Subcutaneous abdominal adipose tissue (tissue), 5 donors: Measurements from ENCODE around the gene ZBED1.

Experiments used
- H3K27ac ChIP-seq: one replicate; pipeline ENCODE4 v1.7.0; 2013; ENCODE audit warnings: low read depth, mild to moderate bottlenecking, inconsistent platforms, low read length, moderate library complexity
- H3K27me3 ChIP-seq, 5 donors: one replicate each; pipeline ENCODE4 v1.7.0; 2013; ENCODE audit warnings: low read length in 5 of 5, inconsistent platforms in 1 of 5; ENCODE audit not compliant: control insufficient read depth in 5 of 5, insufficient read depth in 4 of 5
- H3K36me3 ChIP-seq, 5 donors: one replicate each; pipeline ENCODE4 v1.7.0; 2013; ENCODE audit warnings: low read length in 5 of 5; ENCODE audit not compliant: control insufficient read depth in 5 of 5, insufficient read depth in 5 of 5
- H3K4me1 ChIP-seq, 5 donors: one replicate each; pipeline ENCODE4 v1.7.0; 2013; ENCODE audit warnings: low read length in 5 of 5, mild to moderate bottlenecking in 3 of 5, moderate library complexity in 1 of 5; ENCODE audit not compliant: control insufficient read depth in 5 of 5, insufficient read depth in 5 of 5
- H3K4me3 ChIP-seq, 5 donors: one replicate each; pipeline ENCODE4 v1.7.0; 2013; ENCODE audit warnings: low read length in 5 of 5, low read depth in 1 of 5
- H3K9ac ChIP-seq, 5 donors: one replicate each; pipeline ENCODE4 v1.7.0; 2013; ENCODE audit warnings: low read length in 5 of 5, mild to moderate bottlenecking in 4 of 5, moderate library complexity in 3 of 5
- H3K9me3 ChIP-seq, 5 donors: one replicate each; pipeline ENCODE4 v1.7.0; 2013; ENCODE audit warnings: low read length in 5 of 5; ENCODE audit not compliant: control insufficient read depth in 5 of 5
- donor health status: healthy.
- donor health status: healthy.
- donor health status: healthy.
- donor health status: healthy.
- donor health status: healthy.

ZBED1 gene

GRCh38 chrX:2500803-2501558 is at the start of gene ZBED1, which contains the start of gene DHRSX:
Gene ZBED1, minus strand, starts transcription at chrX:2500976. Its CDS starts 10,257 bp downstream, at chrX:2490719.
Gene DHRSX, minus strand, starts transcription at chrX:2500976. Its CDS starts 51 bp downstream, at chrX:2500925.
- Histone ChIP-seq H3K27ac (peak within 1 kb of the TSS; percentile 84), H3K9ac (peak within 1 kb of the TSS in 4 of 5 donors; percentile 73 to 83 (median 80)), H3K9me3 (no peaks in the 10 kb centered on the region), H3K27me3 (no peaks in the 10 kb centered on the region), H3K4me3 (peak within 1 kb of the TSS; percentile 61 to 89 (median 79)), H3K4me1 (peaks cover 6 to 41% (median 31%) of the 10 kb centered on the region in 5 donors), H3K36me3 (no peaks in the 10 kb centered on the region)

GRCh38 chrX:2549876-2550275 is 49.1 kb upstream of the ZBED1 start:
- Histone ChIP-seq H3K27me3 (peaks cover 0 to 18% (median 12%) of the 10 kb centered on the region in 5 donors), H3K27ac (no peak overlapping the region), H3K9ac (no peak overlapping the region), H3K4me3 (no peak overlapping the region), H3K4me1 (peaks cover 0 to 7% (median 0%) of the 10 kb centered on the region in 5 donors), H3K36me3 (no peaks in the 10 kb centered on the region), H3K9me3 (no peaks in the 10 kb centered on the region)

DNA sequence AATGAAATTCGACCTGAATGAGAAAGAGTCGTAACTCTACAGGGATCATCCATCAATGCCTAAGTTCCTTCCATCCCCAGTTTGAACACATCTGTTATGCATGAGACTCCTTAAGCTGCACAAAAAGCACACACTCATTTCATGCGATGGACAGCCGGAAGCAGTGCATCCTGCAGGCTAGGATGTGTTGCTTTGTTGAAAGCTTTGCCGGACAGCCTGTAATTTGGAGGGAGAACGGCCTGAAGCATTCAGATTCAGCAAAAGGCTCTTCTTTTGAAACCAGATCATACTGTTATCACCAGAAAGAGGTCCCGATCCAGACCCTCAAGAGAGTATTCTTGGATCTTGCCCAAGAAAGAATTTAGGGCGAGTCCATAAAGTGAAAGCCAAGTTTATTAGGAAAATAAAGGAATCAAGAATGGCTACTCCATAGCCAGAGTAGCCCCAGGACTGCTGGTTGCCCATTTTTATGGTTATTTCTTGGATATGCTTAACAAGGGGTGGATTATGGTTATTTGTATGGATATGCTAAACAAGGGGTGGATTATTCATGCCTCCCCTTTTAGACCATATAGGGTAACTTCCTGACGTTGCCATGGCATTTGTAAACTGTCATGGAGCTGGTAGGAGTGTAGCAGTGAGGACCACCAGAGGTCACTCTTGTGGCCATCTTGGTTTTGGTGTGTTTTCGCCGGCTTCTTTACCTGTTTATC is 48.1 kb upstream of the ZBED1 start:
- Histone ChIP-seq H3K27ac (no peak overlapping the region), H3K27me3 (peaks cover 0 to 19% (median 18%) of the 10 kb centered on the region in 5 donors), H3K36me3 (no peaks in the 10 kb centered on the region), H3K4me3 (peak overlapping the region in 1 of 5 donors; percentile 27), H3K4me1 (peaks cover 0 to 7% (median 0%) of the 10 kb centered on the region in 5 donors), H3K9me3 (no peaks in the 10 kb centered on the region), H3K9ac (no peak overlapping the region)

DNA sequence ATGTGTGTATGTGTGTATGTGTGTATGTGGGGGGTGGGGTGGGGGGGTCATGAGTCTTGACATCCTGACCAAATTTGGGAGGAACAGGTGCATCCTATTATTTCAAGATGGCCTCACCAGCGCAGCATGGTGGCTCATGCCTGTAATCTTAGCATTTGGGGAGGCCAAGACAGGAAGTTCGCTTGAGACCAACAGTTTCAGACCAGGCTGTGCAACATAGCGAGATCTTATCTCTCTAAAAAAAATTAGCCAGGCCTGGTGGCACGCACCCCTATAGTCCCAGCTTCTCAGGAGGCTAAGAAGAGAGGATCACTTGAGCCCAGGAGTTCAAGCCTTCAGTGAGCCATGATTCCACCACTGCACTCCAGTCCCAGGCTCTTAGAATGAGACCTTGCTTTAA is 47.0 kb upstream of the ZBED1 start:
- Histone ChIP-seq H3K9me3 (no peaks in the 10 kb centered on the region), H3K4me1 (peaks cover 0 to 4% (median 0%) of the 10 kb centered on the region in 5 donors), H3K36me3 (no peaks in the 10 kb centered on the region), H3K27ac (no peak overlapping the region), H3K4me3 (no peak overlapping the region), H3K27me3 (peaks cover 0 to 21% (median 16%) of the 10 kb centered on the region in 5 donors), H3K9ac (no peak overlapping the region)

DNA sequence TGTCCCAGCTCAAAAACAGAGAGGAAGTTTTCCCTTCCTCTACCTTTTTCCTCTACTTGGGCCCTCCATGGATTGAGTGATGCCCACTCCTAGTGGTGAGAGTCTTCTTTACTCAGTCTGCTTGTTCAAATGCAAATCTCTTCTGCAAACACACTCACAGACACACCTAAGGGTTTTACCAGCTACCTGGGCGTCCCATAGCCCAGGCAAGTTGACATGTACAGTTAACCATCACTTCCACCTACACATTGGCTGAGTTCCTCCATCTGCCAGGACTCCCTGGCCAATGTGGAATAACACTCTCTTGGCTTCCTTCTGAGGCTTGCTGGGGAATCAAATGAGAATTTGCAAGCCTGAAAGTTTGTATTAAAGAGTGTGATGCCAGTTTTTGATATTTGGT is 45.7 kb upstream of the ZBED1 start:
- peaks cover 0 to 21% (median 18%) of the 10 kb centered on the region in 5 donors for H3K27me3 ChIP-seq
- no peak overlapping the region for H3K9ac ChIP-seq
- H3K4me3 ChIP-seq: no peak overlapping the region
- H3K36me3 ChIP-seq: no peaks in the 10 kb centered on the region
- H3K9me3 ChIP-seq: no peaks in the 10 kb centered on the region
- no peaks in the 10 kb centered on the region for H3K4me1 ChIP-seq
- no peak overlapping the region for H3K27ac ChIP-seq

DNA sequence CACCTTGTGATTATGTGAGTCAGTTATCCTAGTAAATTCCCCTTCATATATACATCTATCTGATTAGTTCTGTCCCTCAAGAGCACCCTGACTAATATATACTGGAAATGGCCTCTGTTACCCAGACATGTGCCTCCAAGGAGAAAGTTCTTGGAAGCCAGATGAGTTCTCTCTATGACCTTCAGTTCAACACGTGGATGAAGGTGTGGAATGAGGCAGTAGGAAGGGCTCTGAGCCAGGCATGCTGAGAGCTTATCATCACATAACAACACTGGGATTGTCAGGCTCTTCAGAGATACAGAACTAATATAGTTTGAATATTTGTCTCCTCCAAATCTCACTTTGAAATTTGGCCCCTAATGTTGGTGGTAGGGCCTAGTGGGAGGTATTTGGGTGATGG is 44.4 kb upstream of the ZBED1 start:
- Histone ChIP-seq H3K27me3 (peaks cover 0 to 21% (median 13%) of the 10 kb centered on the region in 5 donors), H3K36me3 (no peaks in the 10 kb centered on the region), H3K4me1 (no peaks in the 10 kb centered on the region), H3K27ac (no peak overlapping the region), H3K4me3 (no peak overlapping the region), H3K9ac (no peak overlapping the region), H3K9me3 (no peaks in the 10 kb centered on the region)

GRCh38 chrX:2542826-2543521 is 42.2 kb upstream of the ZBED1 start:
- H3K36me3 ChIP-seq: no peaks in the 10 kb centered on the region
- no peak overlapping the region for H3K27ac ChIP-seq
- H3K27me3 ChIP-seq: peaks cover 0 to 9% (median 3%) of the 10 kb centered on the region in 5 donors
- no peaks in the 10 kb centered on the region for H3K4me1 ChIP-seq
- no peak overlapping the region for H3K4me3 ChIP-seq
- H3K9ac ChIP-seq: no peak overlapping the region
- H3K9me3 ChIP-seq: no peaks in the 10 kb centered on the region

DNA sequence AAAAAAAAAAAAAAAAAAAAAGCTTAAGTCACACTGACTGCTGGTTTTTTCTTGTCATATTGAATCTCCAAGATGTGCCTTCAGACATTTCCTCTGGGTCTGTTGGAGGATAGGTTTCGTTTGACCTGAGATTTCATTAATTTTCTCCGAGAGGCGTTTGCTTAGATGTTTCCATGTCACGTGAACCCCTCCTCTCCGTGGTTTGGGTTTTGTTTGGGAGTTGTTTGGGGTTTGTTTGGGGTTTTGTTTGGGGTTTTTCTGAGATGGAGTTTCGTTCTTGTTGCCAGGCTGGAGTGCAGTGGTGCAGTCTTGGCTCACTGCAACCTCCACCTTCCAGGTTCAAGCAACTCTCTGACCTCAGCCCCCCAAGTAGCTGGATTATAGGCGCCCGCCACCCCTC is 40.8 kb upstream of the ZBED1 start:
- Histone ChIP-seq H3K9me3 (no peaks in the 10 kb centered on the region), H3K27ac (no peak overlapping the region), H3K27me3 (peaks cover 0 to 9% (median 3%) of the 10 kb centered on the region in 5 donors), H3K36me3 (no peaks in the 10 kb centered on the region), H3K4me3 (no peak overlapping the region), H3K4me1 (no peaks in the 10 kb centered on the region), H3K9ac (no peak overlapping the region)

- no peak overlapping the region for H3K9ac ChIP-seq
- no peaks in the 10 kb centered on the region for H3K36me3 ChIP-seq
- H3K4me3 ChIP-seq: no peak overlapping the region
- H3K4me1 ChIP-seq: no peaks in the 10 kb centered on the region
- H3K27ac ChIP-seq: no peak overlapping the region
- H3K9me3 ChIP-seq: no peaks in the 10 kb centered on the region
- H3K27me3 ChIP-seq: peaks cover 0 to 12% (median 3%) of the 10 kb centered on the region in 5 donors
These were observed 39.7 kb upstream of the ZBED1 start for GRCh38 chrX:2540426-2540947.
